LNCAP (cell line): Measurements from ENCODE around the gene TMEM179.

ENCODE experiments used
- TF ChIP-seq, protein P1 (sequence below): fragments of 450-650 bp; IDR thresholded peaks from 2 replicates; pipeline ENCODE4 v1.5.1; 2017; ENCODE audit warnings: mild to moderate bottlenecking

TMEM179 gene

DNA sequence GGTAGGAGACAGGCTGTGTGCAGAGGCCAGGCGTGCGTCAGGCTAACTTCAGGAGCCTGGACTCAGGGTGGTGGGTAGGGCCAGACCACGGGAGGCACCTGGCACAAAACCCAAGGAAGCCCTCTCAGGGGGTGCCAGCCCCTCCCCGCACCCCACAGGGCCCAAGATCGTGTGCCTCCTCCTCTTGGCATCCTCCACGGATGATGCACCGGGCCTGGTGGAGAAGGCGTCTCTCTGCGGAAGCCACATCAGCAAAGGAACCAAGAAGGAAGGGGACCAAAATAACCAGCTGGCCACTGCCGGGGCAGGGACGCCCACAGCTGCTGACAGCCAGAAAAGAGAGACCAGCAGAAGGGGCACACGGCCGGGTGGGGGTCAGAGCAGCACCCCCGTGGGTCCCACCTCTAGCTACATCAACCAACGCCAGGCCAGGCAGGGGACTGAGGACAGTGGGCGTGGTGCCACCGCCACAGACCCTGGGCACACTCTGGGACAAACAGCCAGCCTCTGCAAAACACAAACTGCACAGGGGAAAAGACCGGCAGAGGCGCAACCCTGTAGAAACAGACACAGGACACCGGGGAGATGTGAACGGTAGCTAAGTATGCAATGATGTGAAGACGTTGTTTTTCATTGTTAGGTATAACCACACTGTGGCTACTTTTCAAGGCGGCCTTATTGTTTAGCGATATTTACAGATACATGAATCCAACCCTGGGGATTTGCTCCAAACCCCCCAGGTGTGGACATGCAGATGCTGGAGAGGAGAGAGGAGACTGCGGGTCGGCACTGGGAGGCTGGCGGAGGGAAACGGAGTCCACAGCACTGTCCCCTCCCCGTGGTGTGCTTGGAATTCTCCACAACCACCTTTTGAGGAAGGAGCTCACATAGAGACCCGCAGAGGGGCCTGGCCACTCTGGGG lies 51.1 kb downstream of the TMEM179 start:
- TF ChIP-seq, protein P1, sequence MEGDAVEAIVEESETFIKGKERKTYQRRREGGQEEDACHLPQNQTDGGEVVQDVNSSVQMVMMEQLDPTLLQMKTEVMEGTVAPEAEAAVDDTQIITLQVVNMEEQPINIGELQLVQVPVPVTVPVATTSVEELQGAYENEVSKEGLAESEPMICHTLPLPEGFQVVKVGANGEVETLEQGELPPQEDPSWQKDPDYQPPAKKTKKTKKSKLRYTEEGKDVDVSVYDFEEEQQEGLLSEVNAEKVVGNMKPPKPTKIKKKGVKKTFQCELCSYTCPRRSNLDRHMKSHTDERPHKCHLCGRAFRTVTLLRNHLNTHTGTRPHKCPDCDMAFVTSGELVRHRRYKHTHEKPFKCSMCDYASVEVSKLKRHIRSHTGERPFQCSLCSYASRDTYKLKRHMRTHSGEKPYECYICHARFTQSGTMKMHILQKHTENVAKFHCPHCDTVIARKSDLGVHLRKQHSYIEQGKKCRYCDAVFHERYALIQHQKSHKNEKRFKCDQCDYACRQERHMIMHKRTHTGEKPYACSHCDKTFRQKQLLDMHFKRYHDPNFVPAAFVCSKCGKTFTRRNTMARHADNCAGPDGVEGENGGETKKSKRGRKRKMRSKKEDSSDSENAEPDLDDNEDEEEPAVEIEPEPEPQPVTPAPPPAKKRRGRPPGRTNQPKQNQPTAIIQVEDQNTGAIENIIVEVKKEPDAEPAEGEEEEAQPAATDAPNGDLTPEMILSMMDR: no peak

DNA sequence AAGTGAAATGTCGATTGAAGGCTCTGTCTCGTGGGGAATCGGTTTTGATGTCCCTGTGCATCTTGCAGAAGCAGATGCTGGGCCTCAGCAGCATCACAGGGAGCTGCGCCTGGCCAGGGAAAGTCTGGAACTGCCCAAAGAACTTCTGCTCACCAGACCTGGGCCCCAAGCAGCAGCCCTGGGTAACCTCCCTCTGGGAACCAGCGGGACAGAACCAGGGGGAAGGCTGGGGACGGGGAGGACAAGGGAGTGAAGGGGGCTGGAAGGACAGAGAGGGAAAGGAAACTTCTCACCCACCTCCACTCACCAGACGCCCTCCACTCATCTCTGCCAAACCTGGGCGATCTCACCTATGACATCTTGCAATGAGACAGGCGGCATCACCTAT lies 51.8 kb downstream of the TMEM179 start:
- TF ChIP-seq, protein P1: no peak

DNA sequence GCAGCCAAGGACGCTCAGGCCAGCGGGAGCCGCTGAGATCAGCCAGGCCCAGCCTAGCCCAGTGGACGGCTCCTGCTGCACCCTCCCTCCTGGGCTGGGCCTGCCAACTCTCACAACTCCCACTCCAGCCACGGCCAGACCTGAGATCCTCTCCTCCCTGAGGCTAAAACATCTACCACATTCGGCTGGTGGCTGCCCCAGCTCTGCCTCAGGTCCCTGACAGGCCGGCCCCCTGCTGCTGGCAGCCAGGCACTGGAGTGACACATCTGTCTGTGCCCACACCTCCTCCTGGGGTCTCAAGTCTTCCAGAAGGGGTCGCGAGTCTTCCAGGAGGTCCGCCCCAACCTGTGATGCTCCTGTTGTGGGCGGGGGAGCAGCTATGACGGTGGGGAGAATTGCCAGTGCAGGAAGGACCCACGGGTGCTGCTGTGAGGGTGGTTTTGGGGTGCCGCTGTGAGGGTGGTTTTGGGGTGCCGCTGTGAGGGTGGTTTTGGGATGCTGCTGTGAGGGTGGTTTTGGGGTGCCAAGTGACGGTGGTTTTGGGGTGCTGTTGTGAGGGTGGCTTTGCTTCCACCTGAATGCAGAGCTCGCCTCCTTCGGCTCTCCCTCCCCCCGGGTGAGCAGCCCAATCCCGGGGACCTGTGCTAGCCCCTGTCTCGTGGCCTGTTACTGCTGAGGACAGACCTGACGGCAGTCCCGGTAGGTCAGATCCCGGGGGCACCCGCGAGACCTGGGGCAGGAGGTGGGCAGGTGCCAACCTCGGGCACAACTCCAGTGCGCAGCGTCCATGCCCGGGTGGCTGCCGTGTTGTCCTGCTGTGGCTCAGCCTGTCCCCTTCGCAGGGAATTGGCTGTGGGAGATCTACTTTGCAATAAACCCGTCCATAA lies 52.5 kb downstream of the TMEM179 start:
- TF ChIP-seq, protein P1: no peak

DNA sequence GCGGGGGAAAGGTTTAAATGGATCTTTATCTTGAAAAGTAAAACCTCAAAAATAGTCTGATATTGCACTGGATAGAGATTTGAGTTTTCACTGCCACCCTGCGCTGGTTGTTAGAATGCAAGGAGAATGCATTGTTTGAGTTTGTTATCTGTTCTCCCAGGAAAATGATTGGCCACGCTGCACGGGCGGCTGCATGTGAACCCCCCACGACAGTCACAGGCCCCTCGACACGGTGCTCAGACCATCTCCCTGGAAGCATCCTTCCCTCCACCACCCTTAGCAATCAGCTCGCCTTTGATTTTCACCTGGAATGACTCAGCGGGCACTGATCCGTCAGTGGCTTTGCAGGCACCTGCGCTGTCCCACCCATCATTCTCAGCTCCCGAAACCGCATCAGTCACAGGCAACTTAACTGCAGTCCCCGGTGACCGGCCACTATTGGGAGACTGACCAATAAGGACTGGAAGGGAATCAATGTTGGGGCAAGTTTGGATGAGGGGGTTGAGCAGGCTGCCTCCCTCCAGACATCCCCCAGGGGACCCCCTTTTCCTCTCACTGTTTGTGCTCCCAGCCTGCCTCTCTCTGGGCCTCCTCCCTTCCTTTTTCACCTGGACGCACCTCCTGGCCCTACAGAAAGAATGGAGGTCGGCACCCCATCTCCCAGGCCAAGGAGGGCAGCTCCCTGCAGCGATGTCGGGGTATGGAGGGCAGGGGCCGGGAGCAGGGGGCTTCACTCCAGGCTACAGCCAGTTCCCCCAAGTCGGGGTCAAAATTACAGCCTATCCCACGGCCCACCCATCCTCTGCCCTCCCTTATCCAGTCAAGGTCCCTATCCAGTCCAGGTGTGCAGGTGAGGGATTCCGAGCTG lies 53.5 kb downstream of the TMEM179 start:
- TF ChIP-seq, protein P1: peak; percentile 39; the same call in 1 of the 2 replicates

DNA sequence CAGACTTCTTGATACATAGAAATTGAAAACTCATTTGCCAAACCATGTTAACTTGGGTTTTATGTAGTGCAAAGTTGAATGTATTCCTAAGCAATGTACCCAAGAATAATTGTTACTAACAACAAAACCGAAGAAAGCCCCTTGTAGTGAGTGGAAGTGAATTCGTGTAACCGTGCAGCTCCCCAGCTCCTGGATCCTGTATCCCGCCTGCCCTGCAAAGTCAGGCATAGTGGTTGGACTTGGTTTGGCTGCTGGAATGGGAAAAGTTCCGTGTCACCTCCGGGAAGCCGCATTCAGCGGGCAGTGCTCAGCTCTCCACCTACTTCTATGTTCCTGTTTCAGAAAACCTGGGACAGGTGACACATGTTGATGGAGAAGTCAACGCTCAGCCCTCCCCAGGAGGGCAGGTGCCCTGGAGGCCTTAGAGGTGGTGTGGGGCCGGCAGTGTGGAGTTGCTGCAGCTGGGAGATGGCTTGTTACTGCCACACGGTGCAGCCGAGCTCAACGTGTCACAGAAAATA lies 54.2 kb downstream of the TMEM179 start:
- TF ChIP-seq, protein P1: no peak

DNA sequence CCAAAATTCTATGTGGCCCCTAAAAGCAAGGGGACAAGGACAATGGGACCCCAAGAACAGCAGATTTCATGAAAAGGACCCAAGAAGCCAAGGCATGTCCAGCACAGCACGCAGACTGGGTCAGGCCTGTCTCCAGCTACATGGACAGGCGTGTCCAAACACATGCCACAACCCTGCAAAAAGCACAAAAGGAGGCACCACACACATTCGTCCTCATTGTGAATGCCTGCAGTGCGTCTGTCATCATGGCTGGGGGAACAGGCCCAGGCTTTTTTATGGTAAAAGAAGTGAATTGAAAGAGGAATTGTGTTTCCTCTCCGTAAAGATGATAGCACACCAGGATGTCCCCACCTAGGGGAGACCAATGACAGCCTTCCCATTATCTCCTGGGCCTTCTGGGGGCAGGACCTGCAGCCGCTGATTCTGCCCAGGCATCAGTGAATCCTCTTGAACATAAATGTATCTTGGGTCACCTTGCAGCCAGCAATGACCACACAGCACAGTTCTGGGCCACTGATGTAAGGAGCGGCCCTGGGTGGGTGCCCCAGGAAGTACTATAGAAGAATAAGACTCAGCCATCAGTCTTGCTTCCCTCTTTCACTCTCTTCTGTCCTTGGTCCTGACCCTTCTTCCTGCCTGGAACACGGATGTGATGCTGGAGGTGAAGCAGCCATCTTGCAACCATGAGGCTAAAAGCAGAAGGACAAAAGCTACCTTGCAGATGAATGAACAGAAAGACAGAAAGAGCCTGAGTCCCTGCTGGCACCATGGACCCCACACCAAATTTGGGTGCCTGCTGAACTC lies 54.8 kb downstream of the TMEM179 start:
- TF ChIP-seq, protein P1: no peak
